KMS-11 (cell line): ENCODE results near the gene PRDX1.
A peak's percentile ranks its signal among the peaks of the same experiment; 100 is the strongest.

Experiments used
- H2AFZ ChIP-seq: fragments of 200-600 bp; sonication (generic); 2 replicates; pipeline ENCODE4 v1.6.1; 2016; ENCODE audit warnings: antibody characterized with exemption, mixed run types, low read depth
- H3K27ac ChIP-seq: fragments of 200-600 bp; sonication (generic); 2 replicates; pipeline ENCODE4 v1.6.1; 2016; ENCODE audit warnings: mild to moderate bottlenecking, mixed run types
- H3K27me3 ChIP-seq: fragments of 200-600 bp; sonication (generic); 2 replicates; pipeline ENCODE4 v1.6.1; 2017; ENCODE audit warnings: mild to moderate bottlenecking, low read depth, mixed run types, moderate library complexity; ENCODE audit not compliant: insufficient read depth
- H3K36me3 ChIP-seq: fragments of 200-600 bp; sonication (generic); 2 replicates; pipeline ENCODE4 v1.6.1; 2017; ENCODE audit warnings: mild to moderate bottlenecking, mixed run types; ENCODE audit not compliant: insufficient read depth
- H3K4me1 ChIP-seq: fragments of 200-600 bp; sonication (generic); 2 replicates; pipeline ENCODE4 v1.6.1; 2016; ENCODE audit warnings: mild to moderate bottlenecking, low read depth, mixed run types; ENCODE audit not compliant: poor library complexity, severe bottlenecking
- H3K4me2 ChIP-seq: fragments of 200-600 bp; sonication (generic); 2 replicates; pipeline ENCODE4 v1.7.0; 2016; ENCODE audit warnings: mild to moderate bottlenecking, mixed run types
- H3K4me3 ChIP-seq: fragments of 200-600 bp; sonication (generic); IDR thresholded peaks from 2 replicates; pipeline ENCODE4 v1.6.1; 2017; ENCODE audit warnings: low read depth, low read length, mixed read lengths; ENCODE audit not compliant: insufficient read depth
- H3K79me2 ChIP-seq: fragments of 200-600 bp; sonication (generic); 2 replicates; pipeline ENCODE4 v1.6.1; 2016; ENCODE audit warnings: low read depth, mixed run types; ENCODE audit not compliant: insufficient read depth
- H3K9ac ChIP-seq: fragments of 200-600 bp; sonication (generic); 2 replicates; pipeline ENCODE4 v1.6.1; 2016; ENCODE audit warnings: mild to moderate bottlenecking, mixed run types
- H4K20me1 ChIP-seq: fragments of 200-600 bp; sonication (generic); 2 replicates; pipeline ENCODE4 v1.6.1; 2016; ENCODE audit warnings: mild to moderate bottlenecking, mixed run types; ENCODE audit not compliant: insufficient read depth
- TF ChIP-seq, protein P1 (sequence below): fragments of 200-600 bp; sonication (generic); conservative IDR thresholded peaks from 2 replicates; pipeline ENCODE4 v1.6.1; 2017; ENCODE audit warnings: low read depth, mild to moderate bottlenecking, antibody characterized with exemption, low read length, moderate library complexity, mixed read lengths

The PRDX1 gene

GRCh38 chr1:45550401-45551351 lies 29.0 kb upstream of the PRDX1 start, which contains the start of gene AKR1A1:
TSS of gene AKR1A1 (plus strand) at chr1:45550826. CDS start at chr1:45561795, 10,969 bp downstream.
- peak within 1 kb of the TSS; percentile 98 for H3K4me2 ChIP-seq
- peak within 1 kb of the TSS; percentile 60 for H3K27ac ChIP-seq
- H3K79me2 ChIP-seq, result peaks cover 18% of the 10 kb centered on the region
- peak within 1 kb of the TSS; percentile 92 for H2AFZ ChIP-seq
- peak within 1 kb of the TSS; percentile 83 for H3K4me3 ChIP-seq
- peaks cover 10% of the 10 kb centered on the region for H3K4me1 ChIP-seq
- TF ChIP-seq, protein P1, sequence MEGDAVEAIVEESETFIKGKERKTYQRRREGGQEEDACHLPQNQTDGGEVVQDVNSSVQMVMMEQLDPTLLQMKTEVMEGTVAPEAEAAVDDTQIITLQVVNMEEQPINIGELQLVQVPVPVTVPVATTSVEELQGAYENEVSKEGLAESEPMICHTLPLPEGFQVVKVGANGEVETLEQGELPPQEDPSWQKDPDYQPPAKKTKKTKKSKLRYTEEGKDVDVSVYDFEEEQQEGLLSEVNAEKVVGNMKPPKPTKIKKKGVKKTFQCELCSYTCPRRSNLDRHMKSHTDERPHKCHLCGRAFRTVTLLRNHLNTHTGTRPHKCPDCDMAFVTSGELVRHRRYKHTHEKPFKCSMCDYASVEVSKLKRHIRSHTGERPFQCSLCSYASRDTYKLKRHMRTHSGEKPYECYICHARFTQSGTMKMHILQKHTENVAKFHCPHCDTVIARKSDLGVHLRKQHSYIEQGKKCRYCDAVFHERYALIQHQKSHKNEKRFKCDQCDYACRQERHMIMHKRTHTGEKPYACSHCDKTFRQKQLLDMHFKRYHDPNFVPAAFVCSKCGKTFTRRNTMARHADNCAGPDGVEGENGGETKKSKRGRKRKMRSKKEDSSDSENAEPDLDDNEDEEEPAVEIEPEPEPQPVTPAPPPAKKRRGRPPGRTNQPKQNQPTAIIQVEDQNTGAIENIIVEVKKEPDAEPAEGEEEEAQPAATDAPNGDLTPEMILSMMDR, result no peak
- no peaks in the 10 kb centered on the region for H3K36me3 ChIP-seq
- H3K9ac ChIP-seq, result peak within 1 kb of the TSS; percentile 69
- H4K20me1 ChIP-seq, result no peaks in the 10 kb centered on the region
- H3K27me3 ChIP-seq, result no peaks in the 10 kb centered on the region

DNA sequence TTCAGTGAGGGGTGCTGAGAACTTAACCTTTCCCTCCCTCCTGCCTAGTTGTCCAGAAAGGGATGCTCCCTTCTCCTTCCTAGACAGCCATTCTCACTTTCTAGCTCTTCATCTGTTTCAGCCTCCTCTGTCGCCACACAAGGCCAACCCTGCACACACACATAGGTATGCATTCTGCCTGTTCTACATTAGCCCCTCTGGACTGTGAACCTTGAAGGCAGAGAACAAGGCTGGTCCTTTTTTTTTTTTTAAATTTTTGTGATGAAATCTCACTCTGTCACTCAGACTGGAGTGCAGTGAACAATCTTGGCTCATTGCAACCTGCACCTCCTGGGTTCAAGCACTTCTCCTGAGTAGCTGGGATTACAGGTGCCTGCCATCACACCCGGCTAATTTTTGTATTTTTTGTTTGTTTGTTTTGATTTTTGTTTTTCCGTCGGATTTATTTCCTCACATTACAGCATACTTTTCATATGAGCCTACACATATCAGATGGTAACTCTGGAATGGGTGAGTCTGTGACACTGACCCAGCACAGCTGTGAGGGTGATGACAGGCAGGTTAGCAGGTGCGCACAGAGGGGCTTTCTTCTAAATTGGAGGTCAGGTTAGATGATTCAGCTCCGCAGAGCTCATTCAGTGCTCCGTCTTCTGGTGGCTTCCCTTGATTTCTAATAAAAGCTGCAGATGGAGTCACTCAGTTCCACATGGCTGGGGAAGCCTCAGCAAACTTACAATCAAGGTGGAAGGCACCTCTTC lies 24.0 kb upstream of the PRDX1 start:
- no peak overlapping the region for H3K9ac ChIP-seq
- H3K4me2 ChIP-seq, result no peak overlapping the region

GRCh38 chr1:45545019-45545493 lies 23.4 kb upstream of the PRDX1 start:
- no peak overlapping the region for H2AFZ ChIP-seq
- H3K4me2 ChIP-seq, result no peak overlapping the region
- no peaks in the 10 kb centered on the region for H3K79me2 ChIP-seq
- H3K27me3 ChIP-seq, result no peaks in the 10 kb centered on the region
- no peaks in the 10 kb centered on the region for H3K36me3 ChIP-seq
- H3K9ac ChIP-seq, result no peak overlapping the region
- H4K20me1 ChIP-seq, result no peaks in the 10 kb centered on the region
- H3K27ac ChIP-seq, result no peak overlapping the region
- no peak overlapping the region for H3K4me3 ChIP-seq
- TF ChIP-seq, protein P1, result no peak
- H3K4me1 ChIP-seq, result no peaks in the 10 kb centered on the region

More for the DNA sequence above, 24.0 kb upstream of the PRDX1 start:
- Histone ChIP-seq H3K27ac (no peak overlapping the region), H3K79me2 (no peaks in the 10 kb centered on the region; the same call in 1 of the 2 replicates), H4K20me1 (no peaks in the 10 kb centered on the region), H3K27me3 (no peaks in the 10 kb centered on the region), H2AFZ (no peak overlapping the region), H3K4me3 (no peak overlapping the region), H3K36me3 (no peaks in the 10 kb centered on the region), H3K4me1 (no peaks in the 10 kb centered on the region)
- TF ChIP-seq, protein P1, result no peak

GRCh38 chr1:45544530-45544929 lies 22.8 kb upstream of the PRDX1 start:
- Histone ChIP-seq H3K27ac (no peak overlapping the region), H2AFZ (no peak overlapping the region), H3K36me3 (no peaks in the 10 kb centered on the region), H4K20me1 (no peaks in the 10 kb centered on the region), H3K27me3 (no peaks in the 10 kb centered on the region), H3K4me2 (no peak overlapping the region), H3K9ac (no peak overlapping the region), H3K4me3 (no peak overlapping the region), H3K4me1 (no peaks in the 10 kb centered on the region), H3K79me2 (no peaks in the 10 kb centered on the region)
- TF ChIP-seq, protein P1, result no peak
